ENCODE data around the gene TPRN.

The TPRN gene

DNA sequence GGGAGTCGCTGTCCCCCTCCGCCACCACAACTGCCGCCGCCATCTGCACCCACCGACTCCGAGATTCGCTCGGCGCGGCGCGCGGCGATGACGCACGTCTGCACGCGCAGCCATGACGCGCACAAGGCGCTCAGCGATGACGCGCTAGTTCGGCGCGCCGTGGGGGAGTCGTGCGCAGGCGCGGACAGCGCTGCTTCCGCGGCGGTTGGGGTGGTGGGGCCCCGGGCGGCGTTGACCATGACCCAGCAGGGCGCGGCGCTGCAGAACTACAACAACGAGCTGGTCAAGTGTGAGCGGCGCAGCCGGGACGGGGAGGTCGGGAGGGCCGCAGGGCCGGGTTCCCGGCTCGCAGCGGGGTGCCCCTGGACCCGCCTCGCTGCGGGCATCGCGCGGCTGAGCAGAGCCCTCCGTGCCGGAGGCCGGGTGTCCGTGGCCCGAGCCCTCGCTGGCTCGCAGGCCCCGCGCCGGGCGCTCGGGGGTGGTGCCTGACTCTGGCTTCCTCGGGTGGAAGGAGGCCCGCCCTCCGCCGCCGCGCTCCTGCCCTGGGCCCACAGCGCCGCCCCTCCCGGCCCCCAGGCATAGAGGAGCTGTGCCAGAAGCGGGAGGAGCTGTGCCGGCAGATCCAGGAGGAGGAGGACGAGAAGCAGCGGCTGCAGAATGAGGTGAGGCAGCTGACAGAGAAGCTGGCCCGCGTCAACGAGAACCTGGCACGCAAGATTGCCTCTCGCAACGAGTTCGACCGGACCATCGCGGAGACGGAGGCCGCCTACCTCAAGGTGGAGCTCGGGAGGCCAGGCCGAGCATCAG is 11.8 kb downstream of the TPRN start, which contains the start of the genes ANAPC2 and SSNA1:
TSS of gene ANAPC2 (minus strand) at position 71 of the 807 bp plus-strand sequence. CDS start at position 43, 28 bp downstream.
TSS of gene SSNA1 (plus strand) at position 187 of the 807 bp plus-strand sequence. CDS start at position 238, 51 bp downstream.
- DNase-seq = peak; percentile 93 to 98 (median 97)

DNA sequence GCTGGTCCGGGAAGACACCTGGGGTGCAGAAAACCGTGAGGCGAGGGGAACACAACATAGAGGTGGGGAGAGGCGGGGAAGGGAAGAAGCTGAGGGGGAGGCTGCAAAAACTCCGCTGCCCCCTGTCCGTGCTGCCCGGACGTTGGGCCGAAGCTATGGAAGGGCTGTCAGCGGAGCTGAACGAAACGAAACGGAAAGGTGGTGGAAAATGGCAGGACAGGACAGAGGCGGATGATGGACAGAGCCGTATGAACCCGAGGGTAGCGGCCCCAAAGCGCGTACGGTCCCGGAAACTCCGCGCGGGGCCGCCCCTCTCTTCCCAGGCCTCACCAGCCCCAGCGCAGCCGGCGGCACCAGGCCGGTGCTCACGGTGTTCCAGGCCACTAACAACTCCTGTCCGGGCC is 12.5 kb downstream of the TPRN start:
- DNase-seq = no peak

DNA sequence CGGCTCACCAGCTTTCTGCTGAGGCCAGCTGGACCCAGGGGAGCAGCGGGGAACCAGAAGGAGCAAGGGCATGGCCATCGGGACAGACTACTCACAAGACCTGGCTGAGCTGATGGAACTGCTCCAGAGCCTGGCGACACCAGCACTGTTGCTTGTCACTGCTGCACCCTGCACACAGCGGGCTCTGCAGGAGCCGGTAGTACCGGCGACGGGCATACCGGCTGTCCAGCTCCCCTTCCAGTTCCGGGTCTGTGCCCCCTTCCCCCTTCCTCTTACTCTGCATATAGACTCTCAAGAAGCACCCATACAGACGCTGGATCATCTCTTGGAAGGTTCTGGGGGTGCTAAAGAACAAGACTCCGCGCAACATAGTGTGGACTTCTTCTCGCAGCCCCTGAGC is 13.2 kb downstream of the TPRN start:
- no peak for DNase-seq

DNA sequence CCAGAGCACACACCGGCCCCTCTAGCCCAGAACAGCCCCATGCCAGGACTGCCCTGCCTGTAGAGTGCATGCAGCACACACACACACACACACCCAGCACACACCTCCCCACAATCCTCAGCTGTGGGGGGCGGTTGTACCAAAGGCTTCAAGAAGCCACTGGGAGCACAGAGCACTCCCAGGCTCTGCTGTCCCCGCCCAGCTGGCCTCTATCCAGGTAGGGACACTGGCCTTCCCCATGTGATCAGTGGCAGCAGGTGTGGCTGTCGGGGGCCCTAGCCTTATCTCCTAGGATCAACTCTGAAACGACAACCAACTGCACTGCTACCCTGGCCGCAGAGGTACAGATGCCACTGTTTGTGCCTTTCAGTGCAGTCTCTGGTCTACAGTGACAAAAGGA is 14.2 kb downstream of the TPRN start:
- DNase-seq = no peak

DNA sequence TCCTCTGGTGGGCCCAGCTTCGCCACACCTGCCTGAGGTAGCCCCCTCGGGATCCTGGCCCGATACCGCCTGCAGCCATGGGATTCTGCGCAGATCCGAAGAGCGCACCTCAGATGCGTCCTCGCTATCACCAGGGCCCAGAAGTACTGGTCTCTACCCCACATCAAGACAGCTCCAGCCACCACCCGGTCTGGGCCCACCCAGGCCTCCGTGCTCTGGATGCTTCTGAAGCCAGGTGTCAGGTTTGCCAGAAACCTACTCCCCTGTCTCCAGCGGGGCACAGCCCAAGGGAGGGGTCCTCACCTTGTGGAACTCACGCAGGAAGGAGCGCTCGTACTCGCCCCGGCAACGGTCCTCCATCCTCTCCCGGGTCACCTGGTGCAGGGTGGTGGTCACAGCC is 14.6 kb downstream of the TPRN start:
- no peak for DNase-seq

DNA sequence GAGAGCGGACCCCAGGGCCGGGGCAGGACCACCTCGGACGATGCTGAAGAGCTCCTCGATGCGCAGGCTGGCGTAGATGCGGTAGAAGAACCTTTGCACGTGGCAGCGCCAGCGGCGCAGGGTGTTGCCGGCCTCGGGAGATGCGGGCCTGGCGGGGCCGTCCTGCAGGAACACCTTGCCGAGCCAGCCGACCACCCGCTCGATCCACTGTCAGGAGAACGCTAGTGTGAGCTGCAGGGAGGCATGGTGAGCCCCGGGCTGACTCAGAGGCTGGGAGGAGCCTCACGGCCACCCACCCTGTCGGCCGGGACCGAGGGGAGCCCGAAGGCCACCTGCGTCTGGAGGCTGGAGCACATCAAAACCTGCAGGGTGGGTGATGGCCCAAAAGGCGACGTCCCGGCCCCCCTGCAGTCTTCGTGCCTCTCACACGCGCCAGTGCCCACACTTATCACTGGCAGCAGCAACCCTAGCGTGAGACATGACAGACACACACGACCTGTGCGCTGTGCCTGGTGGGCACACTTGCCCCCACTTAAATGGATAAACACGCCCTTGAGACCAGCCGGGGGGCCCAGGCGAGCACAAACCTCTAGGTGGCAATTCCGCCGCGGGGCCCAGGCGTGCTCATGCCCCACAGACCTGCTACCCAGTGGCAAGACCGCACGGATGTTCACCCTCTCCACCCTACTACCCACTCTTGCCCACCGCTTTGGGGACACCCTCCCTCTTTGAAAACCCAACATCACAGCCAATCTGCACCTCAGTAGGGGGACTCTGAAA is 15.5 kb downstream of the TPRN start:
- DNase-seq = no peak

DNA sequence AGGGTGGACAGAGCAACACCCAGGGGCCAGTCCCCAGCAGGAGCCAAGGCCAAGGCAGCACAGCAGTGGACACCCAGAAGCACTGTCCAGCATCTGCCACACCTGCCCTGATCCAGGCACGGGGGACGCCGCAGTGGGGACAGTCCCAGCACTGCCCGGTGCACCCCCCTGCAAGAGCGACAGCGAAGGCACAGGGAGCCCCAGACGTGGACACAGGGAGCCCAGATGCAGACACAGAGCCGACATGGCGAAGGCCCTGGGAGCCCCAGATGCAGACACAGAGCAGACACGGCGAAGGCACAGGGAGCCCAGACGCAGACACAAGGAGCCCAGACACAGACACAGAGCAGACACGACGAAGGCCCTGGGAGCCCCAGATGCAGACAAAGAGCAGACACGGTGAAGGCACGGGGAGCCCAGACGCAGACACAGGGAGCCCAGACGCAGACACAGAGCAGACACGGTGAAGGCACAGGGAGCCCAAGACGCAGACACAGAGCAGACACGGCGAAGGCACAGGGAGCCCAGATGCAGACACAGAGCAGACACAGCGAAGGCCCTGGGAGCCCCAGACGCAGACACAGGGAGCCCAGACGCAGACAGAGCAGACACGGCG is 16.5 kb downstream of the TPRN start:
- DNase-seq = no peak

DNA sequence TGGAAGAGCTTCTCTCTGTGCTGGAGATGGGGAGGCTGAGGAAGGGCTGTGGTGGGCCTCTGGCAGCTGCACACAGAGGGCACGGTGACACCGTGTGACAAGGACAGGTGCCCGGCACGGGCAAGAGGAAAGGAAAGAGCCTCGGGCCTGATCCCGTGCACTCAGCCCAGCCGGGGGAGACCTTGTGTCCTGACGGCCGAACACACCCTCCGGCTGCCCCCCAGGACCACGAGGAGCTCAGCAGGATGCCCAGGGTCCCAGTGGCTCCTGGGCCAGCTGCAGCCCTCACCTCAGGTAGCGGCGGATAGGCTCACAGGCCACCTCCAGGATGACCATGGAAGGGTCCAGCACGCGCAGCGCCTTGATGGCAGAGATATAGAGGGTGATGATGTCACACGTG is 17.7 kb downstream of the TPRN start:
- no peak for DNase-seq

DNA sequence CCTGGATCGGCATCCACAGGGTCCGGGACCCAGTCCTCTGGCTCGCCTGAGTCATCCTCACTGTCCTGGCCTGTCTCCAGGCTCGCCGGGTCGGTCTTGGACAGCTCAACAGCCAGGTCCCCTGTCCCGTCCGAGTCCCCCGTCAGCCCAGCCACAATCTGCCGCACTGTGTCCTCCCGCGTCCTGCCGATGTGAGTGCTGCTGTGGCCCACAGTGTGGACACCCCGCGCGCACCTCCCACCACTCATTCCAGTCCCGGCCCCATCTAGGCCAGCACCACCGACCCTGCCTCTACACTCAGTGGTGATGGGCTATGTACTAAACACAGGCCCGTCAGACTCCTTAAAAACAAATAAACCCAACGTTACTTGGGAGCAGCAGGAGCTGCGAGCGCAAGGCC is 18.9 kb downstream of the TPRN start:
- DNase-seq = no peak

DNA sequence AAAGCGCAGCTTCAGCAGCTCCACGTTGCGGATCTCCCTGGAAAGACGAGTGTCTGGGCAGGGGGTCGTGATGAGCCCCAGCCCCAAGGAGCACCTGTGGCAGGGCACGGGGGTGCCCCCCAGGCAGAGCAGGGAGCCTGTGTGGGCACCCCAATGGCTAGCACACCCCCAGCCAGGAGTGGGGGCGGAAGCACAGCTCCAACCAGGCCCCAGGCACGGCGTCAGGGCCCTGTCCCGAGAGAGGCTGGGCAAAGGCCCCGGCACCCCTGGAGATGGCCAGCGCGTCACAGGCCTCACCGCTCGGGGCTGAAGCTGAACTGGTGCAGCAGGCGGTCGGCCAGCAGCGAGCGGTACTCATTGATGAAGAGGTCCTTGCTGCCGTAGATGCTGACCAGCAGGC is 20.1 kb downstream of the TPRN start:
- no peak for DNase-seq

DNA sequence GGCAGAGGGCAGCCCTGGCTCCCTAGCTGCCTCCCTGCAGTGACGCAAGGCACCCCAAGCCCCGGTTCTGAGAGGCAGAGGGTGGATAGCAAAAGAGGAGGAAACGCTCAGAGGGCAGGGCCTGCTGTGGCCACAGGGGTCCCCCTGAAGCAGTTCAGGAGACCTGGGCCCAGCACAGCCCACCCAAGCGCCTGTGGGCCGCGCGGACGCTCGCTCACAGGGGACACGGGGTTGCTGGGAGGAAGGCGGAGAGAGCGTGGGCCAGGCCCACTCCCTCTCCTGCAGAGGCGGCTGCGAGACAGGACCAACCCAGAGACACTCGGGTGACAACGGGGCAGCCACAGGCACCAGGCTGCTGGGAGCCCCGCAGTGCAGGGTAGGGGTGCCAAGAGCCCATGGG is 20.8 kb downstream of the TPRN start:
- no peak for DNase-seq

DNA sequence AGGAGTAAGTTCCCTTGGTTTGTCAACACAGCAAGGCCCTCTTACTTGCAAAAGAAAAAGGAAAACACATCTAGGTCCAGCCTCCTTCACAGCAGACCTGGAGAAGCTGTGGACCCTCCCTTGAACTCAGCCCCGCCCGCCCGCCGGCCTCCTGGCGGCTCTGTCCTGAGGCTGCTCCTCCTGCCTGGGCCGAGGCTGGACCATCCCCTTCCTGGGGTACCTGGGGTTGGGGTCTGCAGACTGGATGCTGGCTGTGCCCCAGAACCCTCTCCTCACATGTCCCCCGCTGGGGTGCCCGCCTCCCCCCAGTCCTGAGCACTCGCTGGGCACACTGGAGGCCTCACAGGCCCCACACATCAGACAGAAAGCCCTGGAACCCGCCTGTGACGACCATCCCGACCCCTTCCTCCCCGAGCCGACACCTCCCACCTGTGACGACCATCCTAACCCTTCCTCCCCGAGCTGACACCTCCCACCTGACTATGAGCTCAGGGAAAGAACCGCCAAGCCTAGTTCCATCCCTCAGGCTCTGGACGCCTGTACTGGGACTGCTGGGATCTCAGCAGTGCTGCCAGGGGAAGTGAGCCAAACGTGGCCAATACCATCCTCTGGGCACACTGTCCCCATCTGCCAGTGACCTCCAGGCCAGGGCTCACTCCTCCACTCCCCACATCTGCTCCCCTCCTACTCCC is 21.5 kb downstream of the TPRN start:
- DNase-seq = no peak

DNA sequence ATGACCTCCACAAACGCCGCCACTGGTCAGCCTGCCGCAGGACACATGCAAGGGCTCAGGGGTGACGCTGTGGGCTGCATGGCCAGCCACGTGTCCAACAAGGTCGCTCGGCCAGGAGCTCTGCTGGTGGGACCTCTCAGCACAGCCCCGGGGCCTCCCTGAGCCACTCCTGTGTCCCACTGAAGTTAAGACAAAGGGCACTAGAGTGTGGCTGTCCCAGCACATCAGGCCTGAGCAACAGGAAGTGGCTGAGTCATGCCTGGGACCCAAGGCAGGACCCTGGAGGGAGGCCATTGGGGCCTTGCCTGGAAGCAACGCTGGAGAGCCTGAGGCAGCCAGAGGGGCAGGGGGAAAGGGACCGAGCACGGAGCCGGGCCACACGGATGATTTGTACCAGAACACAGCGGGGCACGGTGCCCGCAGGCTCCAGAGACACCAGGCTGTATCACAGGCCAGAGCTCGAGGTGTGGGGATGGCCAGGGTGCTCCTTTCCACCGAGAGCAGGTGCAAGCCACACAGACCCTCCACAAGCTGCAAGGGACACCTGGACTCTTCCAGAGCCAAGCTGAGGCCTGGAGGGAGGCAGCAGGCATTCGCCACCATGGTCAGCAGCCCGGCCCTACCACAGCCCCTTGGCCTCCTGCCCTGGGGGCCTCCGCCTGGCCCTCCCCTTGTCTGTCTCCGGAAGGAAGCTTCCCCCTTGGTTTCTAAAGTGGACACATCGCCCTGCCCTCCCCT is 22.2 kb downstream of the TPRN start:
- DNase-seq = no peak

DNA sequence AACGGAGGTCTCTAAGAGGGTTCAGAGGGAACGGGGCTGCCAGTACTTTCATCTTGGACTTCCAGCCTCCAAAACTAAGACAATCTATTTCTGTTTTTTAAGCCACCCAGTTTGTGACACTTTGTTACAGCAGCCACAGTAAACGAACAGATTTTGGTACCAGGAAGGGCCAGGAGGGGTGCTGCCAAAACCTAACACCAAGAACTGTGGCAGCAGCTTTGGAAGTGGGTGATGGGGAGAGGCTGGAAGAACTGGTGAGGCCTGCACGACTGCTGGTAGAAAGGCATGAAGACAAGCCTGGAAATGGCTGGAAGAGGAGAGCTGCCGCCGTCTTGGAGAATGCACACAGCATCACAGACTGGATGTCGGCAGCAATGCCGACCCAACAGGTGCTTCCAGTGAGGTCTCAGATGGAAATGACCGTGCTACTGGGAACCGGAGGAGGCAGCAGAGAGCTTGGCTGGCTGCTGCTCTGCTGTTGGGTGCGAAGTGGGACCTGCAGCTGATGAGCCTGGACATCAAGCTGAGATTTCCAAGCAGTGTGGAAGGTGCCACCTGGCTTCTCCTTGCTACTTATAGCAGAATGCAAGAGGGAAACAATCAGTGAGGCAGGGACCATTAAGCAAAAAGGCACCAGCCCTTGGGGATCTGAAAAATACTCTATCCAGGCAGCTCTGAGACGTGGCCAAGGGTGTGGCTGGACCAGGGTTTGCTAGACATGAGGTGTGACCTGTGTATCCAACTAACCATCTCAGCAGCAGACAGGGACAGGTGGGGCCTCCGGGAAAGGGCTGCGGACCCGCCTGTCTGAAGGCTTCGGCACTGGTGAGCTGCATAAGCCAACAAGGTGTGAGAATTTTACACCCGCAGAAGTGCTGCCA is 24.0 kb downstream of the TPRN start:
- peak in 1 of 3 experiments; percentile 31 for DNase-seq

DNA sequence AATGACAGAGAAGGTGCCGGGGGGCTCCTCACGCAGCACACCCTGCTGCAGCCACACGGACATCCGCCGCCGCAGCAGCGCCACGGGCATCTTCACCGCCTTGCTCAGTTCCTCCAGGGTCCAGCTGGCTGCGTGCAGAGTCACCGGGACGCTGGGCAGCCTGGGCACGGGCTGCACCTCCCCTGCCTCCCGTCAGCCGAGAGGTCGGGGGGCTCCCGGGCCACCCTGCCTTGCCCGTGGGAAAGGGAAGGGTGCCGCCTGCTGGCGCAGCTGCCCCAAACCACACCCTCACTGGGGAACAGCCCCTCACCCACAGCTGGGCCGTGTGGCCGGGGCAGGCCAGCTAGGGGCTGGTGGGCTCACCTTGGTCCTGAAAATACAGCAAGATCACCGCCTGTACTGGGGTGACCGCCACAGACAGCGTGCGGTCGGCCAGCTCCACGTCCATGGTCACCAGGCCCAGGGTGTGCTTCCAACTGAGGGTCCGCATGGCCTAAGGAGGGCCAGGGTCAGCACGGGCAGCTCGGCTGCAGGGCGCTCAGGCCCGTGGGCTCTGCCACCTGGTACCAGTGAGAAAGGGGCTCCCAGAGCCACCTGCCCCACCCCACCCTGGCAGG is 25.1 kb downstream of the TPRN start:
- peak in 1 of 3 experiments; percentile 51 for DNase-seq

DNA sequence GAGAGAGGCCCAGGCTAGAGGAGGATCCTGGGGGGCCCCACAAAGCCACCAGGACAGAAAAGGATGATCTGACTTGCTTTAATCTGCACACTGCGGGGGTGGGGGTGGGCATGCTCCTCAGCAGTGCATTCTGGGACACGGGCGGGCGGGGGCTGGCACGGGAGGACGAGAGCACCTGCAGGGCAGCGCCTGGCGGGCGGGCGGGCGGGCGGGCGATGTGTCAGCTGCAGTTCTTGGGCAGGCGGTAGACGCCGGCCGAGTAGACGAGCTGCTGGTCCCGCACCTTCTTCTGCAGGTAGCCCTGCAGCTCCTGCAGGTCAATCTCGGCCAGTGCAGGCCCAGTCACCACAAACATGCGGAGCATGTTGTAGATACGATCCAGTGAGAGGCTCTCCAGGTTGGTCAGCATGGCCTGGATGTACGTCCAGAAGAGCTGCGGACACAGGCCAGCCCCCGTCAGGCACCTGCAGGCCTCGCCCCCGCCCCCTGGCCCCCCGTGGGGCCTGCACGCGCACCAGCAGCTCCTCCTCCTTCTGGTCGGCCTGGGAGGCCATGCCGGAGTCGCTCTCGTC is 25.7 kb downstream of the TPRN start:
- DNase-seq = peak in 2 of 3 experiments; percentile 79 to 82

DNA sequence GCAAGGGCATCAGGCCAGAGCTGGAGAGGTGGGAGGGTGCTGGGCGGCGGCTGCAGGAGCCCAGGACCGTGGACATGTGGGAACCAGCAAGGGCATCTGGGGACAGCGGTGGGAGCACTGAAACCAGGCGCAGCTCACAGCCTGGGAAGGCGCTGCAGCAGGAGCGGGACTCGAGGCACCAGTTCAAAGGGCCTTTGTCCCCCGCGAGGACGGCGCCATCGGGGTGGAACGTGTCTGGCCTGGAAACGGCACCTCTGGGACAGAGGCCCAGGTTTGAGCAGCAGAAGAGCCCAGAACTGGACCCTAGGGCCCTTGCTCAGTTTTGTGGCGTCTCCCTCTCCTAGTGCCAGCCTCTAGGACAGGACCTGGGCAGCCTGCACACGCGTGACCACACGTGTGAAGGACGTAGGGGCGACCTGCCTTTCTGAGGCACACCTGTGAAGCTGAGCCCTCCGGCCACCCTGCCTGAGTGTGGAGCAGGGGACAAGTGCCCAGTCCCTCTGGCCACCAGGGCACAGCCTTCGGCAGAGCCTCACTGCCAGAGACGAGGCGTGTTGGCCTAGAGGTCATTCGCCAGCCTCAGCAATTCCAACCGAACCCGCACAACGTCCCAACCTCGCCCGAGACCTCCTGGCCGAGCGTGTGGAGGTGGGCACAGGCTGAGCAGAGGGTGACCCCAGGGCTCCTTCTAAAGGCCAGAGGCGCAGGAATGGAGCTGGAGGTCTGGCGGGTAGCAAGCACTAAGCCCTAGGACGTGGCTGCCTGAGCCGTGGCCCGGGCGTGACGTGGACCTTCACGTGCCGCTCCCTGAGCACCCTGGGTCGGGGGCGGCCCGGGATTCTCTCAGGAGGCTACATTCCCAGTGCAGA is 26.5 kb downstream of the TPRN start:
- DNase-seq = no peak

DNA sequence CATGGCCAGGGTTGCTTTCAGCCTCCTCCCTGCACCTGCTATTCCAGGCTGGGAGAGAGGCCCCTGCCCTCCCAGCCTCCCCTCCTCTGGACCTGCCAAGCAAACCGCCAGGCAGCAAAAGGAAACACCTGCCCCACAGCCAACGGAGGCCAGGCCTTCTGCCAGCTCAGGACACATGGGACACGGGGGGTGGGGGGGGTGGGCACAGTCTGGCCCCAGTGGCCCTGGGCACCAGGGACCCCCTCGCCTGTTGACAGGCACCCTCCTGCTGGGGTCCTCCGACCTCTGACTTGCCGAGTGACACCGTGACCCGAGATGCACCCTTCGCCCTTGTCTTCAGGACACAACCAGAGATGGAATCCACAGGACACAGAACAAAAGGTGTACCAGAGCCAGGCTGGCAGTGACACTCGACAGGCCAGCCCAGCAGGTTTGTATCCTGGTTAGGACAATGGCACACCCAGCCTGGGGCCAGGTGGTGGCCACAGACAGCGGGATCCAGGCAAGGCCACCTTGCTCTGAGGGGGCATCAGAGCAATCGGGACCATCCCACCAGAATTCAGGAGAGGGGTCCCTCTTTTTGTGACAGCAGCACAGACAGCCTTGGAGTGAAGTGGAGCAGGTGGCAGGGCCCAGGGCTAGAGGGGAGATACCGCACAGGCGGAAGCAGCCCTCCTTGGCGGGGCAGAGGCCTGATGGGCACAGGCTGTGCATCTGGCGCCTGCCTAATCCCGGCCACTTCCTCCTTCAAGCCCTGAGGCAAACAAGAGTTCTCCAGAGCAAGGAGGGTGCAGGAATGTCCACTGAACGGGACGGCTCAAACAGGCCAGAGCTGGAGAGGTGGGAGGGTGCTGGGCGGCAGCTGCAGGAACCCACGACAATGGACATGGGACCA is 27.4 kb downstream of the TPRN start:
- DNase-seq = no peak
